ENCODE measurements around the gene SPRR1A.

- no peak for TF ChIP-seq ZBTB17 (tag by site-specific recombination; IDR thresholded peaks at IDR 0.05)
- TF ChIP-seq SETDB1 (IDR thresholded peaks at IDR 0.05; ENCODE audit: insufficient read length, low read length), result no peak
- TF ChIP-seq, protein P1, sequence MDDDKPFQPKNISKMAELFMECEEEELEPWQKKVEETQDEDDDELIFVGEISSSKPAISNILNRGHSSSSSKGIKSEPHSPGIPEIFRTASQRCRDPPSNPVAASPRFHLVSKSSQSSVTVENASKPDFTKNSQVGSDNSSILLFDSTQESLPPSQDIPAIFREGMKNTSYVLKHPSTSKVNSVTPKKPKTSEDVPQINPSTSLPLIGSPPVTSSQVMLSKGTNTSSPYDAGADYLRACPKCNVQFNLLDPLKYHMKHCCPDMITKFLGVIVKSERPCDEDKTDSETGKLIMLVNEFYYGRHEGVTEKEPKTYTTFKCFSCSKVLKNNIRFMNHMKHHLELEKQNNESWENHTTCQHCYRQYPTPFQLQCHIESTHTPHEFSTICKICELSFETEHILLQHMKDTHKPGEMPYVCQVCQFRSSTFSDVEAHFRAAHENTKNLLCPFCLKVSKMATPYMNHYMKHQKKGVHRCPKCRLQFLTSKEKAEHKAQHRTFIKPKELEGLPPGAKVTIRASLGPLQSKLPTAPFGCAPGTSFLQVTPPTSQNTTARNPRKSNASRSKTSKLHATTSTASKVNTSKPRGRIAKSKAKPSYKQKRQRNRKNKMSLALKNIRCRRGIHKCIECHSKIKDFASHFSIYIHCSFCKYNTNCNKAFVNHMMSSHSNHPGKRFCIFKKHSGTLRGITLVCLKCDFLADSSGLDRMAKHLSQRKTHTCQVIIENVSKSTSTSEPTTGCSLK (tag by site-specific recombination; IDR thresholded peaks at IDR 0.05), result no peak
Measured at GRCh38 chr1:153032073-153032472, 48.2 kb downstream of the SPRR1A start.

All from HEK293 (cell line).